ENCODE measurements around the gene TCIRG1. TPM values are rescaled to one million over a fixed set of nuclear protein-coding genes. Genes with fewer than 3 reads are reported as not detected.

The TCIRG1 gene
- total and polyA plus RNA-seq, 2 of the 13 experiments (the other 11 are each of a cell fraction or from before 2014, with no cell fraction given), result 48.0 to 69.6 TPM

- TF ChIP-seq HOMEZ (CRISPR knock-in tag; IDR thresholded peaks at IDR 0.05; ENCODE audit: low read depth), result peak; percentile 64; the same call in 1 of the 2 replicates
- no peak for TF ChIP-seq RBM39 (IDR thresholded peaks at IDR 0.05; ENCODE audit: low read depth, low read length, poor library complexity, severe bottlenecking)
- no peak for TF ChIP-seq ZBTB44 (CRISPR knock-in tag; IDR thresholded peaks at IDR 0.05)
- no peak for TF ChIP-seq ZNF326 (CRISPR knock-in tag; IDR thresholded peaks at IDR 0.05; ENCODE audit: borderline replicate concordance)
- no peak for TF ChIP-seq ZNF781 (CRISPR knock-in tag; IDR thresholded peaks at IDR 0.05; ENCODE audit: borderline replicate concordance, not compliant biosample characterization)
- TF ChIP-seq RERE (CRISPR knock-in tag; IDR thresholded peaks at IDR 0.05; ENCODE audit: low read depth), result peak; percentile 86; the same call in 1 of the 2 replicates
- peak; percentile 31; the same call in 1 of the 2 replicates for TF ChIP-seq KDM5A (IDR thresholded peaks at IDR 0.05; ENCODE audit: borderline replicate concordance, low read length)
- peak; percentile 62; the same call in 1 of the 2 replicates for TF ChIP-seq ZNF281 (CRISPR knock-in tag; IDR thresholded peaks at IDR 0.05; ENCODE audit: borderline replicate concordance)
- TF ChIP-seq ZNF772 (CRISPR knock-in tag; IDR thresholded peaks at IDR 0.05), result peak; percentile 59; the same call in 1 of the 2 replicates
- TF ChIP-seq ZNF777 (CRISPR knock-in tag; IDR thresholded peaks at IDR 0.05), result no peak
- no peak for TF ChIP-seq SNAPC5 (CRISPR knock-in tag; IDR thresholded peaks at IDR 0.05; ENCODE audit: borderline replicate concordance)
- TF ChIP-seq ZNF704 (CRISPR knock-in tag; IDR thresholded peaks at IDR 0.05; ENCODE audit: borderline replicate concordance), result no peak
- no peak for TF ChIP-seq PAWR (CRISPR knock-in tag; IDR thresholded peaks at IDR 0.05; ENCODE audit: borderline replicate concordance)
These were observed 60.9 kb downstream of the TCIRG1 start (continued) for GRCh38 chr11:68099474-68100405.

All from HepG2 (cell line).